Esophagus squamous epithelium (tissue), 5 donors: ENCODE data around the gene FNIP2. TPM values are rescaled to one million over a fixed set of nuclear protein-coding genes. Genes with fewer than 3 reads are reported as not detected.

Source experiments
- DNase-seq: peaks from one replicate; lab custom pipeline; 2025; lab: John Stamatoyannopoulos, UW
- H3K27ac ChIP-seq, 4 donors: fragments of 200-600 bp; sonication (generic); one replicate each; pipeline ENCODE4 v1.5.1; 2016 to 2019; ENCODE audit warnings: mild to moderate bottlenecking in 1 of 4
- H3K27me3 ChIP-seq, 4 donors: fragments of 200-600 bp; sonication (generic); 1 replicate in 3 of 4; 2 replicates in 1 of 4; pipeline versions ENCODE4 v1.5.1 to v1.6.0; 2017 to 2021; ENCODE audit warnings: antibody characterized with exemption in 1 of 4
- H3K36me3 ChIP-seq, 3 donors: fragments of 200-600 bp; sonication (generic); one replicate each; pipeline ENCODE4 v1.5.1; 2016 to 2019
- H3K4me1 ChIP-seq, 3 donors: fragments of 200-600 bp; sonication (generic); one replicate each; pipeline ENCODE4 v1.5.1; 2017 to 2019
- H3K4me3 ChIP-seq, 4 donors: fragments of 200-600 bp; sonication (generic); 1 replicate in 3 of 4; 2 replicates in 1 of 4; pipeline ENCODE4 v1.5.1; 2016 to 2019; ENCODE audit warnings: mild to moderate bottlenecking in 2 of 4, moderate library complexity in 1 of 4
- H3K9me3 ChIP-seq, 3 donors: fragments of 200-600 bp; sonication (generic); one replicate each; pipeline ENCODE4 v1.5.1; 2016 to 2019
- CTCF ChIP-seq, 6 experiments: fragments of 450-650 bp in 4 of 6; fragments of 200-600 bp in 2 of 6; sonication (generic) in 2 of 6; IDR thresholded peaks; one replicate each; pipeline ENCODE4 v1.5.1; 2016 to 2019; ENCODE audit warnings: antibody characterized with exemption in 6 of 6, mild to moderate bottlenecking in 4 of 6, moderate library complexity in 4 of 6
- POLR2A ChIP-seq, 4 donors: fragments of 450-650 bp; IDR thresholded peaks; one replicate each; pipeline ENCODE4 v1.6.1; 2017; ENCODE audit warnings: antibody characterized with exemption in 4 of 4, mild to moderate bottlenecking in 4 of 4, moderate library complexity in 3 of 4
- WGBS, 2 donors: methylation state at CpG; one replicate each; pipeline ENCODE4 v1.1.5; 2018; 5-methylcytosine and 5-hydroxymethylcytosine counted together
- intact Hi-C: fragments of 100-400 bp; cut with DNase I; formaldehyde crosslinking; loops from one replicate; pipeline ENCODE4 v1.15.0; 2022
- total RNA-seq, 4 donors: library from RNA; depleted of rRNA; stranded (reverse); fragments of >200 nt; gene quantifications; one replicate each; pipeline ENCODE4 v1.1.0, GENCODE V29; 2016
- donor health status: DM: yes; HTN: yes; CAD: no.

Gene FNIP2
- total RNA-seq, 4 donors from 2014 or later: 6.0 to 28.8 (median 12.4) TPM

- Histone ChIP-seq H3K4me1 (peaks cover 0 to 32% (median 9%) of the 10 kb centered on the region in 3 donors), H3K27ac (no peak overlapping the region)
- intact Hi-C loops: no loop called here
These were observed 31.0 kb downstream of the FNIP2 start for GRCh38 chr4:158799856-158800255.

GRCh38 chr4:158801066-158801465 lies 32.2 kb downstream of the FNIP2 start:
- Histone ChIP-seq H3K27me3 (no peaks in the 10 kb centered on the region), H3K27ac (no peak overlapping the region), H3K36me3 (no peaks in the 10 kb centered on the region), H3K4me1 (peaks cover 4 to 44% (median 16%) of the 10 kb centered on the region in 3 donors), H3K9me3 (no peaks in the 10 kb centered on the region), H3K4me3 (no peak overlapping the region)
- TF ChIP-seq POLR2A (IDR thresholded peaks at IDR 0.05): no peak
- TF ChIP-seq CTCF (IDR thresholded peaks at IDR 0.05): no peak
- no peak for DNase-seq
- intact Hi-C loops: no loop called here
- 67 to 68% methylated on average over 4 of the region's 4 CpGs for WGBS, 2 donors

More at GRCh38 chr4:158799856-158800255, 31.0 kb downstream of the FNIP2 start:
- no peaks in the 10 kb centered on the region for H3K36me3 ChIP-seq
- H3K9me3 ChIP-seq: no peaks in the 10 kb centered on the region
- DNase-seq: no peak
- TF ChIP-seq POLR2A (IDR thresholded peaks at IDR 0.05) (no peak), CTCF (IDR thresholded peaks at IDR 0.05) (no peak)
- H3K27me3 ChIP-seq: no peaks in the 10 kb centered on the region
- H3K4me3 ChIP-seq: no peak overlapping the region
- 80 to 84% methylated on average over 7 of the region's 7 CpGs for WGBS, 2 donors

GRCh38 chr4:158801677-158802076 lies 32.9 kb downstream of the FNIP2 start:
- Histone ChIP-seq H3K27me3 (no peaks in the 10 kb centered on the region), H3K36me3 (no peaks in the 10 kb centered on the region), H3K27ac (no peak overlapping the region), H3K4me1 (peaks cover 4 to 50% (median 22%) of the 10 kb centered on the region in 3 donors), H3K9me3 (no peaks in the 10 kb centered on the region), H3K4me3 (no peak overlapping the region)
- DNase-seq: no peak
- TF ChIP-seq POLR2A (IDR thresholded peaks at IDR 0.05) (no peak), CTCF (IDR thresholded peaks at IDR 0.05) (no peak)
- intact Hi-C loops: no loop called here
- WGBS, 2 donors: 95 to 97% methylated on average over 3 of the region's 3 CpGs

GRCh38 chr4:158802914-158803313 lies 34.1 kb downstream of the FNIP2 start:
- no peaks in the 10 kb centered on the region for H3K36me3 ChIP-seq
- no peak for TF ChIP-seq POLR2A (IDR thresholded peaks at IDR 0.05)
- TF ChIP-seq CTCF (IDR thresholded peaks at IDR 0.05): no peak
- 90 to 92% methylated on average over 1 of the region's 1 CpG for WGBS, 2 donors
- no peak overlapping the region for H3K27ac ChIP-seq
- intact Hi-C loops: no loop called here
- DNase-seq: no peak
- no peaks in the 10 kb centered on the region for H3K27me3 ChIP-seq
- no peak overlapping the region for H3K4me3 ChIP-seq
- H3K4me1 ChIP-seq: peaks cover 4 to 59% (median 24%) of the 10 kb centered on the region in 3 donors
- H3K9me3 ChIP-seq: no peaks in the 10 kb centered on the region

DNA sequence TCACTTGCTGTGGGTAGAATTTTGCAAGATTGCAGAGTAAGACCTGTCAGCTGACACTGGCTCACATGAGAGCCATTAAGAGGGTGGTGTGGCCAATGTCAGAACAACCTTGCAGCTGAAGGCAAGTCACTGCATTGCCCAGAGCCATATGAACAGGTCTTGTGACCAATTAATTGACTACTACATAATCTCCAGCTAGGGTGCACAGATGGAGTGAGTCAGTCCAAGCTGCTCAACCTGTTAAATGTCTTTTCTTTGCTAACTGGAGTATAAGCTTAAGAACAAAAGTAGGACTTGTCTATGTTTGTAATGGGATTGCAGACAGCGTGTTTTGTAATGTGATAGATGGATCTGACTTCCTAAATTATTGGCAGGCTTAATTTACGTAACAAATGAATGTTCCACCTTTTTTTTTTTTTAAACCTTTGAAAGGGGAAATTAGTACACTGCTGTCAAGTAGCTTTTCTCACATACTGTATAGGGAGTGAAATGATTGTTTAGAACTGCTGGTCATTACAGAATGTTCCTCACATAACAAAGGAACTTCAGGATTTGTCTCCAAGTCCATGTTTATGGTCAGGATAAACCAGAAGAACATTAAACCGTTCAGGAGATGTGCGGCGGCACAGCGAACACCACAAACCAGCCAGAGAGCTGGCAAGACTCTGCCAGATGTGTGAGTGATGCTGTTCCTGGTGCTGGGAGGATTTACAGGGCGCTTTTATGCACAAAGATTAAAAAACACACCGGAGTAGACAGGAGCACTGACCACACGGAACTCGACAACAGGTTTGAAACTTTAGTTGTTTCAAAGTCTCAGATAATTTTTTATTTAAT lies 37.0 kb downstream of the FNIP2 start:
- Histone ChIP-seq H3K27ac (peak overlapping the region in 3 of 4 donors; percentile 62 to 74 (median 70)), H3K4me1 (peaks cover 4 to 66% (median 35%) of the 10 kb centered on the region in 3 donors), H3K27me3 (no peaks in the 10 kb centered on the region), H3K4me3 (peak overlapping the region in 2 of 4 donors; percentile 13 to 41), H3K9me3 (no peaks in the 10 kb centered on the region), H3K36me3 (no peaks in the 10 kb centered on the region)
- TF ChIP-seq POLR2A (IDR thresholded peaks at IDR 0.05) (no peak), CTCF (IDR thresholded peaks at IDR 0.05) (no peak)
- 28 to 42% methylated on average over 10 of the region's 10 CpGs for WGBS, 2 donors
- no peak for DNase-seq
- intact Hi-C loops: no loop called here
